OCI-LY1 (cell line): Measurements from ENCODE around the gene KIAA2012.

ENCODE experiments used
- H2AFZ ChIP-seq: fragments of 200-600 bp; sonication (generic), shearing (Covaris generic); 2 replicates; pipeline ENCODE4 v1.6.0; 2014; ENCODE audit warnings: antibody characterized with exemption, mild to moderate bottlenecking, low read length
- H3F3A ChIP-seq: fragments of 200-600 bp; sonication (generic), shearing (Covaris generic); 2 replicates; pipeline ENCODE4 v1.6.0; 2014; ENCODE audit warnings: mild to moderate bottlenecking, antibody characterized with exemption, low read length, moderate library complexity; ENCODE audit not compliant: insufficient read depth
- H3K27ac ChIP-seq: fragments of 200-600 bp; sonication (generic); 2 replicates; pipeline ENCODE4 v1.5.1; 2014; ENCODE audit warnings: low read length, mixed run types, mild to moderate bottlenecking, low read depth; ENCODE audit not compliant: poor library complexity, severe bottlenecking
- H3K27me3 ChIP-seq: fragments of 200-600 bp; sonication (generic); 2 replicates; pipeline ENCODE4 v1.6.0; 2014; ENCODE audit warnings: antibody characterized with exemption, mild to moderate bottlenecking, low read length, moderate library complexity; ENCODE audit not compliant: insufficient read depth
- H3K36me3 ChIP-seq: fragments of 200-600 bp; sonication (generic); 2 replicates; pipeline ENCODE4 v1.6.1; 2014; ENCODE audit warnings: mild to moderate bottlenecking, antibody characterized with exemption, low read length, moderate library complexity, mixed read lengths; ENCODE audit not compliant: insufficient read depth
- H3K4me1 ChIP-seq: fragments of 200-600 bp; sonication (generic); 2 replicates; pipeline ENCODE4 v1.5.1; 2014; ENCODE audit warnings: mild to moderate bottlenecking, low read length, moderate library complexity; ENCODE audit not compliant: insufficient read depth, severe bottlenecking
- H3K4me2 ChIP-seq: fragments of 200-600 bp; sonication (generic), shearing (Covaris generic); 2 replicates; pipeline ENCODE4 v1.6.1; 2014; ENCODE audit warnings: low read length
- H3K4me3 ChIP-seq: fragments of 200-600 bp; sonication (generic); 2 replicates; pipeline ENCODE4 v1.5.1; 2014; ENCODE audit warnings: low read length, low read depth, mild to moderate bottlenecking, mixed read lengths; ENCODE audit not compliant: poor library complexity, severe bottlenecking
- H3K79me2 ChIP-seq: fragments of 200-600 bp; shearing (Covaris generic); 2 replicates; pipeline ENCODE4 v1.6.1; 2016; ENCODE audit warnings: mixed run types, low read length, mixed read lengths; ENCODE audit not compliant: insufficient read depth
- H3K9ac ChIP-seq: fragments of 200-600 bp; sonication (generic), shearing (Covaris generic); 2 replicates; pipeline ENCODE4 v1.6.1; 2014; ENCODE audit warnings: mild to moderate bottlenecking, low read length, mixed read lengths
- H3K9me2 ChIP-seq: fragments of 200-600 bp; sonication (generic), shearing (Covaris generic); 2 replicates; pipeline ENCODE4 v1.6.1; 2014; ENCODE audit warnings: low read depth, mild to moderate bottlenecking, low read length, mixed read lengths
- H3K9me3 ChIP-seq: fragments of 200-600 bp; shearing (Covaris generic); 2 replicates; pipeline ENCODE4 v1.6.1; 2014; ENCODE audit warnings: low read length, mixed read lengths
- H4K20me1 ChIP-seq: fragments of 200-600 bp; sonication (generic), shearing (Covaris generic); 2 replicates; pipeline ENCODE4 v1.6.0; 2016; ENCODE audit warnings: mild to moderate bottlenecking, low read length; ENCODE audit not compliant: insufficient read depth
- EZH2 ChIP-seq: fragments of 200-600 bp; sonication (generic), shearing (Covaris generic); IDR thresholded peaks from 2 replicates; pipeline ENCODE4 v1.8.0; 2017; ENCODE audit warnings: borderline replicate concordance, mixed run types, mild to moderate bottlenecking, antibody characterized with exemption, low read length, moderate library complexity, mixed read lengths
- TF ChIP-seq, protein P1 (sequence below): fragments of 200-600 bp; sonication (generic), shearing (Covaris generic); IDR thresholded peaks from 2 replicates; pipeline ENCODE4 v1.5.1; 2017; ENCODE audit warnings: mild to moderate bottlenecking, antibody characterized with exemption, low read length, moderate library complexity, mixed read lengths

The KIAA2012 gene

DNA sequence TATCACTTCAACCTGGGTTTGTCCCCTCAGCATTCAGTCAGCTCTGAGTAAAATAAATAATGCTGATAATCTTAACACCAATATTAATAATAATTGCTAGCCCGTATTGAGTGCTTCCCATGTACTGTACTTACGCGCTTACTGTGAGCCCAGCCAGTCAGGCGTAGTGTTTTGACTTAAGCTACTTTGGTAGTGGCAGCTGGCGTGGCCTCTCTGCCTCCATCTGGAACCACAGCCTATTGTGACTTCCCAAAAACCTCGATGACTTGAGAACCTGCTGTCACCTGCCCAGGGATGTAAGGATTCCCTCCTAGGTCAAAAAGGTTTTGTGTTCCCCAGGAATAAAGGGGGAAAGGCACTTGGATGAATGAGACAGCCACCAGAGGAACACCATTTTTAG is 112.1 kb downstream of the KIAA2012 start:
- no peak overlapping the region for H2AFZ ChIP-seq
- H3K9me2 ChIP-seq: no peaks in the 10 kb centered on the region
- H3K4me2 ChIP-seq: no peak overlapping the region
- H3K9me3 ChIP-seq: no peaks in the 10 kb centered on the region
- no peaks in the 10 kb centered on the region for H3K4me1 ChIP-seq
- TF ChIP-seq EZH2: no peak
- TF ChIP-seq, protein P1, sequence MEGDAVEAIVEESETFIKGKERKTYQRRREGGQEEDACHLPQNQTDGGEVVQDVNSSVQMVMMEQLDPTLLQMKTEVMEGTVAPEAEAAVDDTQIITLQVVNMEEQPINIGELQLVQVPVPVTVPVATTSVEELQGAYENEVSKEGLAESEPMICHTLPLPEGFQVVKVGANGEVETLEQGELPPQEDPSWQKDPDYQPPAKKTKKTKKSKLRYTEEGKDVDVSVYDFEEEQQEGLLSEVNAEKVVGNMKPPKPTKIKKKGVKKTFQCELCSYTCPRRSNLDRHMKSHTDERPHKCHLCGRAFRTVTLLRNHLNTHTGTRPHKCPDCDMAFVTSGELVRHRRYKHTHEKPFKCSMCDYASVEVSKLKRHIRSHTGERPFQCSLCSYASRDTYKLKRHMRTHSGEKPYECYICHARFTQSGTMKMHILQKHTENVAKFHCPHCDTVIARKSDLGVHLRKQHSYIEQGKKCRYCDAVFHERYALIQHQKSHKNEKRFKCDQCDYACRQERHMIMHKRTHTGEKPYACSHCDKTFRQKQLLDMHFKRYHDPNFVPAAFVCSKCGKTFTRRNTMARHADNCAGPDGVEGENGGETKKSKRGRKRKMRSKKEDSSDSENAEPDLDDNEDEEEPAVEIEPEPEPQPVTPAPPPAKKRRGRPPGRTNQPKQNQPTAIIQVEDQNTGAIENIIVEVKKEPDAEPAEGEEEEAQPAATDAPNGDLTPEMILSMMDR: no peak
- H3F3A ChIP-seq: no peaks in the 10 kb centered on the region
- no peak overlapping the region for H3K9ac ChIP-seq
- H3K4me3 ChIP-seq: no peak overlapping the region
- H3K79me2 ChIP-seq: no peaks in the 10 kb centered on the region
- H4K20me1 ChIP-seq: no peaks in the 10 kb centered on the region
- H3K27ac ChIP-seq: no peak overlapping the region
- no peaks in the 10 kb centered on the region for H3K36me3 ChIP-seq
- no peaks in the 10 kb centered on the region for H3K27me3 ChIP-seq

DNA sequence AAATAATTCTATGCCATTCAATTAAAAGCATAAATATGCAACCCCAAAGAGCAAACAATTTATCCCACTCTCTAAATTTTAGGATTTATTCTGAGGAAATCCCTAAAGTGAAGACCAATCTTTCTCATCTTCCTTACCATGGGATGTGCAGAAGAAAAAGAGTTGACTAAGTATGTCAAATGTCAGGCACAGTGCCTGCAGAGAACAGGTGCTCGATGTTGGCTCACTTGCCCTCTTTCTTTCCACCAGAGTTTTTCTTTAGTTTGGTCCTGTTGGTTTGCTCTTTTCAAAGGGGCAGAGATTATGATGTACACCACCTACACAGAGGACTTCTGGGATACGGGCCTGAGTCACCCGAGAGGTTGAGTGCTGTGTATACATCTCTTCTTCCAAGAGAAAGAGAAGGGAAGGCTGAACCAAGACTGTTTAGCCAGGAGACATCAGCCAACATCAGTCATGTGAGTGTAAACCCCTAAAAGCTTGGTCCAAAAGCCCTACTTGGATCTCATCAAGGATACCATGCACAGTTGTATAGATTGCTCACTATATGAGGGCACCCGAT is 113.7 kb downstream of the KIAA2012 start:
- Histone ChIP-seq H3K4me2 (no peak overlapping the region), H3F3A (no peaks in the 10 kb centered on the region), H3K79me2 (no peaks in the 10 kb centered on the region), H2AFZ (no peak overlapping the region), H3K9ac (no peak overlapping the region), H3K36me3 (no peaks in the 10 kb centered on the region), H3K9me3 (no peaks in the 10 kb centered on the region), H3K4me1 (no peaks in the 10 kb centered on the region), H3K4me3 (no peak overlapping the region), H3K9me2 (no peaks in the 10 kb centered on the region), H3K27me3 (no peaks in the 10 kb centered on the region), H4K20me1 (no peaks in the 10 kb centered on the region), H3K27ac (no peak overlapping the region)
- no peak for TF ChIP-seq EZH2
- TF ChIP-seq, protein P1: no peak

DNA sequence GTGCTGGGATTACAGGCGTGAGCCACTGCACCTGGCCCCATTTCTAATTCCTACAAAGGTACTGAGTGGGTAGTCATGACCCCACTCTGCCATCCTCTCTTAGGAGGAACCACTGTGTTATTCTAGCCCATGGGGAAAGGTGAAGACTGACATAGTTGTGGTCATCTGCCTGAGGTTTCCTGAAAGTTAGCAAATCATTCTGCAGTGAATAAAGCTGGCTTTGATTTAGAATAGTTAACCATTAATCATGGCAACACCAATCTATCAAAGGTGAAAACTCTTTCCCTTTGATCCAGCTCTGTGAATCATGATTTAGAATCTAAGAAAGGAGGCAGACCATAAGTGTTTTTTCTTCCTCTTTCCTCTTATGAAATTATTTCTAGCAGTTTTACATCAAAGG is 114.5 kb downstream of the KIAA2012 start:
- no peaks in the 10 kb centered on the region for H3K9me3 ChIP-seq
- TF ChIP-seq, protein P1: no peak
- TF ChIP-seq EZH2: no peak
- no peaks in the 10 kb centered on the region for H4K20me1 ChIP-seq
- H3K4me1 ChIP-seq: no peaks in the 10 kb centered on the region
- H3K9me2 ChIP-seq: no peaks in the 10 kb centered on the region
- no peak overlapping the region for H2AFZ ChIP-seq
- no peak overlapping the region for H3K27ac ChIP-seq
- no peaks in the 10 kb centered on the region for H3K36me3 ChIP-seq
- H3K4me3 ChIP-seq: no peak overlapping the region
- H3K79me2 ChIP-seq: no peaks in the 10 kb centered on the region
- no peak overlapping the region for H3K4me2 ChIP-seq
- no peaks in the 10 kb centered on the region for H3K27me3 ChIP-seq
- H3F3A ChIP-seq: no peaks in the 10 kb centered on the region
- no peak overlapping the region for H3K9ac ChIP-seq
